Measurements from ENCODE around the gene TCERG1L. TPM values are rescaled to one million over a fixed set of nuclear protein-coding genes. Genes with fewer than 3 reads are reported as not detected.
A peak's percentile ranks its signal among the peaks of the same experiment; 100 is the strongest.

Gene TCERG1L
- total RNA-seq, 1 donor from 2014 or later, result 0.31 TPM

DNA sequence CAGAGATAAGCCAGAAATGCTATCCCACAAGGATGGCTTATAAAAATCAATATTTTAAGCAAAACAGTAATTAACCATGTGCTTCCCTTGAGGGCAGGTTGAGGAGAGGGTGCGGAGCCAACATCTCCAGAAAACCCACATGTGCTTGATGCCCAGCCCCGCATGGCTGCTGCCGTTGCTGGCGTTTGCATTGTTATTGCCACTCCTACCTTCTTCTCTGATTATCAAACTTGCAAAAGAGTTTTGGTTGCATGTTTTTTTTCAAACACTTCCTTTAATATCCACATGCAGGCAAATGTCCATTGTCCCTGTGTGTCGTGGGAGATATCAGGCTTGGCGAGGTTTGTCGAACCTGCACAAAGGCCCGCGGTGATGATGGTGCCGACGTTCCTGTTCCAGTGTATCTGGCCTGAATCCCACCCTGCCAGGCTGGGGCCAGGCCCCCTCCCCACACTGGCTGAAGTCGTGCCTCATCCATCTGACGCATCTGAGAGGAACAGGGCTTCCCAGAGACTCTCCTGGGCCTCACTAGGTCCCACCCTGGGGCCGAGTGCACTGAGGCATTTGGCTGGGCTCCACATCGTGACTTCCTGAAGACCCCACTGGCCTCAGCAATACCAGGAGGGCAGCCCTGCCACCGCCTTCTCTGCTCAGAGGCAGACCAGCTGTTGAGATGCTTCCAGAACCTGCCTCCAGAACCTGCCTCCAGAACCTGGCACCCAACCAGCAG, 40.9 kb downstream of the TCERG1L start:
- no peak for DNase-seq

- no peak for DNase-seq
Observed at GRCh38 chr10:131269776-131270460, 41.6 kb downstream of the TCERG1L start.

GRCh38 chr10:131267814-131268095, 43.8 kb downstream of the TCERG1L start:
- no peak for DNase-seq

DNA sequence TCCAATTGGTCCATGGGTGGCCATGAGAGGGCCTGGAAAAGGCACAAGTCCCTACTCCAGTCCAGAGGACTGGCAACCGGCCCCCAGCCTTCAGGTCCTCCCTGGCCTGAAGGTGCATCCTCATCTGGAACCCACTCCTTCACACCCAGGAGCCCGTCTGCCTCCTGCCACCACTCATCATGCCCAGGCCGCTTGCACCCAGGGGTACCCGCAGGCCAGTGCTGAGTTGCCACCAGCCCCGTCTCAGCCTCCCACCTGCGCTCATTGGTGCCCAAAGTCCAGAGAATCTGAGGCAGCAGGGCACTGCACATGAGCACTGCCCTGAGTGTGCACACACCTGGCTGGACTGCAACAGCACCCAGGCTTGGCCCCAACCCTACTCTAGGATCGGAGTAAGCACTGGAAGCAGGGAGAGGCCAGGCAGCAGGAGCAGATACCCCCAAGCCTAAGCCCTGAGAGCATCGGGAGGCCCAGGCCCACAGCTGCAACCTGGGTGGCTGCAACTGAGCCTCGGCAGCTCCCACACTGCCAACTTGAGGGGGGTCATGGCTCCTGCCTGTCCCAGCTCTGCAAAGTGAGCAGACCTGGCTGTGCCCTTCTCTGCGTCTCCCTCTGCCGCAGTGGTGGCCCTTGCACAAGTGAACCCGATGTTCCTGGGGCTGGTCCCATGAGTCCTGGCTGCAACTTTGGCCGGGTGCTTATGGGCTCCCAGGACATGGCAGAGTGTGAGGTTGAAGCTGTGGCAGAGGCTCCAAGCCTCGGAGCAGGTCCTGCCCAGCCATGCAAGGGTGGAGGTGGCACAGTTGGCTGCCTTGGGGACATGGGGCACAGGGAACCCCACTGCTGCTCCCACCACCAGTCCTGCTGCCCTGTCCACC, 44.3 kb downstream of the TCERG1L start:
- no peak for DNase-seq

DNA sequence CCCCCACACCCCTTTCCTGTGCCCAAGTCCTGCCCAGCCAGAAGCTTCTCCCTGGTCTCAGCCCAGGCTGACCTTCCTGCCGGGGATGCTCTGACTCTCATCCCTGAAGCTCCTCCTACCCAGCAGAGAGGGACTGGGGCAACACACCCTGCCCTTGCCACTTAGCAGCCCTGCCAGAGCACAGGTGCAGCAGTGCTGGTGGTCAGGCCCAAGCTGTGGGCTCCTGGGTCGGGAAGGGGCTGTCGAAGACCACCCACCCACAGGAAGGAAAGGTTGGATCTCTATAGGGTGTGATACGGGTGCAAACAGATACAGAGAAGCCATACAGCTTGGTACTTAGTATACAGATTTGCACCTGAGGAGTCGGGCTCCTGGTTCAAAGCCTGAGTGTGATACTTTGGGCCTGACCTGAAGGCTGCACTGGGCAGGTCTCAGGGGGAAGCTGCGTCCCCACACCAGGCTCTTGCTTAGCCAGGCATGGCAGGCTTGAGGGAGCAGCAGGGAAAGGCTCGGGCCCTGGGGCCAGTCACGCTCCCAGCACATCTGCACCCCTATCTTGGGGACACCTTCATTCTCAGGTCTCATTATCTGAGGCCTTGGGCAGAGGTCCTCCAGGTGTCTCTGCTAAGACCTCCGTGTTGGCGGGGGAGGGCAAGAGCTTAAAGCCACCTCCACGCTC, 47.3 kb downstream of the TCERG1L start:
- no peak for DNase-seq

DNA sequence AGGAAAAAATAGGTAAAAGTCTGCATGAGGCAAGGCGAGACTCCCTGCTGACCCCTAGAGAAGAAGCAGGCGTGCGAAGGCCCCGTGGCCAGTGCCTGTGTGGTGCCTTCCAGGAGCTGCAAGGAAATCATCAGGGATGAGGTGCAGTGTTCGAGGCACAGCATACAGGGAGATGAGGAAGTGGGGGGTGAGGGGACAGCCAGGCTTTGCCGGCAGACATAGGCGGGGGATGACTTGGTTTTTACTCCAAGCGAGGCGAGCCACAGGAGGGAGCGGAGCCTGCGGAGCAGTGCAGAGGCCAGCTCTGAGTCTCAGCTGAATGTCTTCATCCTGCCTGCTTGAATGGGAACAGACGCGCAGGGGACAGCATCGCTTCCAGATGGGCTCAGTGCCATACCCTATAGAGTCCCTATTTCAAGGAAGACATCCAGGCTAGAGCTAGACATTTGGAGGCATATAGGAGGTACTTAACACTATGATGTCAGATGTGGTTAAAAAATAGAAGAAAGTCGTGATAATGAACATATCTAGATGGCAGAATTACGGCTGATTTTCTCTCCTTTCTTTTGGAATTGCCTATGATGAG, 49.5 kb downstream of the TCERG1L start:
- DNase-seq, result no peak

GRCh38 chr10:131260452-131261211, 50.9 kb downstream of the TCERG1L start:
- DNase-seq, result no peak

DNA sequence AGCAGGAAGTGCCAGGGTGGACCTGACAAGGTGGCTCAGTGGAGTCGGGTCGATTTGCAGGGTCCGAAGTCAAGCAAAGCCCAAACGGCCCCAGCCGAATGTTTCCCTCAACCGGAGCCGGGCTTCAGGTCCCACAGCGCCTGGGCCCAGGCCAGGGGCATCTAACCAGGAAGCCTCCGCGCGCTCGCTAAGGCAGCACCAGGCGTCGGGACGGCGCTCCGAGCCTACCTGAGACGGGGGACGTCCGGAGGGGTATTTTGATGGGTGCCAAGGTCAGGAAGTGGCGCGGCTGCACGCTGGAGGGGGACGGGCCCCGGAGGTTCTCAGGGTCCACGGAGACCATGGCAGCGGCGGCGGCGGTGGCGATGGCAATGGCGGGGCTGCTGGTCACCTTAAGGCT, 51.5 kb downstream of the TCERG1L start:
- no peak for DNase-seq

GRCh38 chr10:131259535-131259934, 52.0 kb downstream of the TCERG1L start:
- no peak for DNase-seq

- DNase-seq, result no peak
Observed at GRCh38 chr10:131258256-131258655, 53.3 kb downstream of the TCERG1L start.

DNA sequence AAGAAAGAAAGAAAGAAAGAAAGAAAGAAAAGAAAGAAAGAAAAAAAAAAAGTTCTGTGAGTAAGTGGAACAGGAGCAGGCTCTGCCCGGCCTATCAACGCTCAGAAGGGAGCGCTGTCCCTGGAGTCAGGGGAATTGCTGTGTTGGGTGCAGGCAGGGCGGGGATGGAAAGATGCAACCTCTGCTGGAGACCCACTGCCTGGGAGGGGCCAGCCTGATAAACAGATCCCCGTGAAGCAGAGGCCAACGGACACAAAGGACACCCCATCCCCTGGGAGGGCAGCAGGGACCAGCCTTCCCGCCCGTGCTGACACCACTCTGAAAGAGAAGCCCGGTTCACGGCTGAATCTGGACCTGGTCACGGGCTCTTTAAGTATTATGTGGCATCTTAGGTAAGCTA, 54.5 kb downstream of the TCERG1L start:
- no peak for DNase-seq

- no peak for DNase-seq
Observed at GRCh38 chr10:131254859-131255252, 56.7 kb downstream of the TCERG1L start.

GRCh38 chr10:131253931-131254858, 57.3 kb downstream of the TCERG1L start:
- no peak for DNase-seq

- peak; percentile 52 for DNase-seq
Observed at GRCh38 chr10:131252567-131253276, 58.8 kb downstream of the TCERG1L start.

GRCh38 chr10:131251146-131251541, 60.4 kb downstream of the TCERG1L start:
- no peak for DNase-seq

DNA sequence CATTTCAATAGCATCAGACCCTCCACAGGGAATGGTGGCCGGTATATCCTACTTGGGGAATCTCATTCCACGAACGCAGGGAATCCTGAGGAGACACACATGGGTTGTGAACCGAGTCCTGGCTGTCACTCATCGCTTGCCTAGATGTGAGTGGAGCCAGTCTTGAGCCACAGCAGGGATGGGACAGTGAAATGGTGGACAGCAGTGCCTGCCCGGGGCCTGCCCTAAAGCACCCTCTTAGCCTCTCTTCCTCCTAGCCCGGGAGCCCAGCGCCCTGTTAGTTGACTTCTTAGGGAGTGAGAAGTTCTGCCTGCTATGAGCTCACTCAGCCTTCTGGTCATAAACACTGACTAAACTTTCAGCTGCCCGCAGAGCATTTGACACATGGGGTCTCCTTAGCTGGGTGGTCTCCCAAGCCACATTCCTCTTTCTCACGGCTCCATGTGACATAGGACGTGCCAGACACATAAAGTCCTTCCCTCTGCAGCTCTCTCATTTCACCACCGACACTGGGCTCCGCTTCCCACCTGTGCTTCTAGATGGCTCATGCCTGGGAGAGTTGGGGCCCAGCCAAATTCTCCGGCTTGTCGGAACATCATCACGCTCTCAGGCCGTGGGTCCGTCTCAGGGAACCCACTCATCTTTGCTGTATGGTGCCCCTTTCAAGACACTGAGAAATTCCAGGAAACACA, 60.9 kb downstream of the TCERG1L start:
- peak; percentile 40 for DNase-seq

DNA sequence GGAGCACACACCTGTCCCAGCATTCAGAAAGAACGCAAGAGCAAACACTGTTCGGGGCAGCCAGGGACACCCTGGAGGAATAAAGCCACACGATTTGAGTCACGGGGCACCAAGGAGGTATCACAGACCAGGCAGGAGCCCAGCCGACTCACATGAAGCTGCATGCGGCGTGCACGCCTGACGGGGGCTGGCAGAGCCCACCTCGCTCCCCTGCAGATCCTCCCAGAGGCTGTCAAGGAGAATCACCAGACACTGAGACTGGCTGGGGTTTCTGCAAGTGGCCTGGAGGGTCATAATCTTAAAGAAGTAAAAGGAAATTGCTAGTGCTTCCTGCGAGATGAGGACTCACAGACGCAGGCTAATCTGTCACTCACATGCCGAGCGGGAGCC, 61.6 kb downstream of the TCERG1L start:
- DNase-seq, result peak; percentile 46

DNA sequence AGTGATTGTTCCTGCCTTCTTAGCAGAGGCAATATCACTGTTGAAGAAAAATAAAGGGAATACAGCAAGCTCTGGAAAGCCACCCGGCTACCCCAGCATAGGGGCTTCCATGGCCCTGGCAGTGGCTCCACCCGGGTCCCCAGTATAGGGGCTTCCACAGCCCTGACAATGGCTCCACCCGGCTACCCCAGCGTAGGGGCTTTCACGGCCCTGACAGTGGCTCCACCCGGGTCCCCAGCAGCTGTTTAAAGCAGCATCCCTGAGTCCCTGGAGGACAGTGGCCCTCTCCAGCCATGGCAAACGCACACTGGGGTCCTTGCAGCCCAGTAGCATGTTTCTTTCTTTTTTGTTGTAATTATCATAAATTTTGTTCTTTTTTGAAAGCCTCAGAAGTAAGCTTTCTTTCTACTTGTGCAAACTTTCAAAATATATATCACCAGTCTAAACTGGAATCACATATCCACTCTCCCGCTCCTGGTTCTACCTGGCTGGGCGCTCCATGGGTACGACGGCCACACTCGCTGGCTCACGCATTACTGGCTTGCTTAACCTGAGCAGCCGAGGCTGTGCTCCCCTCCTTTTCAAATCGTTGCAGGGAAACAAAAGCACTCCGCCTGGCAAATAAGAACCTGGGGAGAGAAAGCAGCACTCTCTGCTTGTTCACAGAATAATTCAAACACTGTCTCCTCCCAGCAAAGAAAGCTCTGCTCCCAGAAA, 62.1 kb downstream of the TCERG1L start:
- DNase-seq, result no peak

Measured in tongue (tissue), 2 donors.